Common myeloid progenitor, CD34-positive (primary cell): ENCODE data around the gene TIMM10.
"Not testable (repeated sequence)": the region's sequence is repeated elsewhere in the genome, so short reads cannot be mapped to it uniquely, and the experiment has no call there.

Experiments
- CTCF ChIA-PET: fragments of 350-600 bp; sonication (Branson Sonifier 250); formaldehyde crosslinking; loops from one replicate; lab custom pipeline; 2021; ENCODE audit warnings: antibody characterized with exemption; lab: Charles Lee
- POLR2A ChIA-PET: fragments of 350-600 bp; sonication (Branson Sonifier 250); formaldehyde crosslinking; loops from one replicate; lab custom pipeline; 2021; ENCODE audit warnings: antibody characterized with exemption; lab: Charles Lee
- DNase-seq, 3 donors: peaks; one replicate each; pipeline versions ENCODE4 v3.0.0 to v3.0.0-alpha.2; 2013
- H3K27ac ChIP-seq, 2 experiments: 1 replicate in 1 of 2; 2 replicates in 1 of 2; pipeline ENCODE4 v1.7.0; 2013; ENCODE audit warnings: inconsistent platforms in 2 of 2, low read length in 2 of 2, mild to moderate bottlenecking in 2 of 2, low read depth in 1 of 2, moderate library complexity in 1 of 2; ENCODE audit not compliant: severe bottlenecking in 2 of 2, insufficient read depth in 1 of 2, poor library complexity in 1 of 2
- H3K27me3 ChIP-seq, 5 experiments: replicated peaks in 2 of 5; 1 replicate in 3 of 5; 2 replicates in 2 of 5; pipeline versions ENCODE4 v1.6.1 to v1.7.0; 2013; ENCODE audit warnings: low read length in 4 of 5, mild to moderate bottlenecking in 2 of 5, moderate library complexity in 2 of 5, inconsistent platforms in 1 of 5; ENCODE audit not compliant: insufficient read depth in 5 of 5, control insufficient read depth in 4 of 5
- H3K36me3 ChIP-seq, 4 experiments: 1 replicate in 2 of 4; 2 replicates in 2 of 4; pipeline versions ENCODE4 v1.6.1 to v1.7.0; 2013; ENCODE audit warnings: low read length in 3 of 4, control low read depth in 1 of 4, mild to moderate bottlenecking in 1 of 4; ENCODE audit not compliant: control insufficient read depth in 4 of 4, insufficient read depth in 4 of 4
- H3K4me1 ChIP-seq, 4 experiments: 1 replicate in 3 of 4; 2 replicates in 1 of 4; pipeline versions ENCODE4 v1.6.1 to v1.7.1; 2013; ENCODE audit warnings: low read length in 3 of 4, mild to moderate bottlenecking in 3 of 4, control low read depth in 1 of 4, inconsistent platforms in 1 of 4, moderate library complexity in 1 of 4; ENCODE audit not compliant: control insufficient read depth in 4 of 4, insufficient read depth in 4 of 4; ENCODE audit errors: control extremely low read depth in 1 of 4
- H3K4me3 ChIP-seq, 7 experiments: 1 replicate in 4 of 7; 2 replicates in 3 of 7; pipeline versions ENCODE4 v1.5.1 to v1.7.0; 2013; ENCODE audit warnings: mild to moderate bottlenecking in 7 of 7, low read length in 6 of 7, moderate library complexity in 6 of 7, inconsistent platforms in 2 of 7, low read depth in 2 of 7, control low read depth in 1 of 7; ENCODE audit not compliant: insufficient read depth in 4 of 7, control insufficient read depth in 1 of 7; ENCODE audit errors: extremely low read depth in 1 of 7
- H3K9me3 ChIP-seq, 5 experiments: 1 replicate in 4 of 5; 2 replicates in 1 of 5; pipeline versions ENCODE4 v1.6.1 to v1.7.1; 2013; ENCODE audit warnings: low read length in 4 of 5, mild to moderate bottlenecking in 2 of 5, inconsistent platforms in 1 of 5, low read depth in 1 of 5, moderate library complexity in 1 of 5; ENCODE audit not compliant: control insufficient read depth in 4 of 5, insufficient read depth in 2 of 5; ENCODE audit errors: control extremely low read depth in 1 of 5
- WGBS: methylation state at CpG from one replicate; pipeline ENCODE4 v1.1.5; 2013; ENCODE audit not compliant: insufficient coverage; 5-methylcytosine and 5-hydroxymethylcytosine counted together

The TIMM10 gene

GRCh38 chr11:57534449-57534848, 3.9 kb upstream of the TIMM10 start:
- DNase-seq, POLR2A ChIA-PET, H3K4me3 ChIP-seq, H3K27ac ChIP-seq, H3K36me3 ChIP-seq, H3K9me3 ChIP-seq, H3K27me3 ChIP-seq: not testable (repeated sequence)
- CTCF ChIA-PET, result interaction anchor here (1.0 to 11.8 kb wide), 5 partner anchors 9 to 191 kb away, joined by 3 to 115 read pairs (median 4); no protein-coding TSS in a partner anchor
- H3K4me1 ChIP-seq, result peaks cover 7 to 25% (median 16%) of the 10 kb centered on the region in 4 experiments
- 98% methylated on average over 5 of the region's 7 CpGs for WGBS

DNA sequence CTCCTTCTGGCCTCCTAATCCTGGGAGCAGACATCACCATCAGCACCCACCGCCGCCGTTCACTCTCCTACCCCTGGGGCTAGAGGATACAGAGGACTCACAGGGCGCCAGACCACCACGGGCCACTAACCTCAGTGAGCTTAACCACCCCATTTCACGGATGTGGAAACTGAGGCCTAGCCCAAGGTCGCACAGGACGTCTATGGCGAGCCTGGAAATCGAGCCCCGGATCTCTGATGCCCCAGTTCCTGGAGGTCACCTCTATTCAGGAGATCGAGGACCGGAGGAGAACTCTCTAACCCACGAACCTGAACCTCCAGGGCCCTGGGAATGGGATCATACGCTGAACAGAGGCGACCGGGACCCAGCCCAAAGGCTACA, 349 bp downstream of the TIMM10 start:
- Histone ChIP-seq H3K4me1 (peaks cover 7 to 32% (median 19%) of the 10 kb centered on the region in 4 experiments), H3K4me3 (peak overlapping the region; percentile 62 to 96 (median 85)), H3K36me3 (peaks cover 3 to 31% (median 8%) of the 10 kb centered on the region in 4 experiments), H3K27ac (peak overlapping the region; percentile 67 to 88), H3K9me3 (no peaks in the 10 kb centered on the region), H3K27me3 (no peaks in the 10 kb centered on the region)
- DNase-seq, result no peak
- 1% methylated on average over 16 of the region's 17 CpGs for WGBS
- ChIA-PET POLR2A (no interaction called here), CTCF (interaction anchor here (1.6 to 11.8 kb wide), 8 partner anchors 14 to 185 kb away, joined by 4 to 410 read pairs (median 54); partner anchors contain the start of gene SLC43A1)

- Histone ChIP-seq H3K9me3 (peaks cover 0 to 2% (median 0%) of the 10 kb centered on the region in 5 experiments), H3K4me3 (no peak overlapping the region), H3K27ac (peak overlapping the region in 1 of 2 experiments; percentile 88), H3K27me3 (no peaks in the 10 kb centered on the region), H3K4me1 (peaks cover 7 to 32% (median 19%) of the 10 kb centered on the region in 4 experiments), H3K36me3 (peaks cover 3 to 35% (median 8%) of the 10 kb centered on the region in 4 experiments)
- ChIA-PET CTCF (interaction anchor here (0.8 to 11.8 kb wide), 18 partner anchors 12 to 183 kb away, joined by 3 to 410 read pairs (median 6); partner anchors contain the start of genes RTN4RL2, SLC43A1 and UBE2L6), POLR2A (no interaction called here)
- DNase-seq, result no peak
Observed at GRCh38 chr11:57529012-57529411, 1.5 kb downstream of the TIMM10 start.

DNA sequence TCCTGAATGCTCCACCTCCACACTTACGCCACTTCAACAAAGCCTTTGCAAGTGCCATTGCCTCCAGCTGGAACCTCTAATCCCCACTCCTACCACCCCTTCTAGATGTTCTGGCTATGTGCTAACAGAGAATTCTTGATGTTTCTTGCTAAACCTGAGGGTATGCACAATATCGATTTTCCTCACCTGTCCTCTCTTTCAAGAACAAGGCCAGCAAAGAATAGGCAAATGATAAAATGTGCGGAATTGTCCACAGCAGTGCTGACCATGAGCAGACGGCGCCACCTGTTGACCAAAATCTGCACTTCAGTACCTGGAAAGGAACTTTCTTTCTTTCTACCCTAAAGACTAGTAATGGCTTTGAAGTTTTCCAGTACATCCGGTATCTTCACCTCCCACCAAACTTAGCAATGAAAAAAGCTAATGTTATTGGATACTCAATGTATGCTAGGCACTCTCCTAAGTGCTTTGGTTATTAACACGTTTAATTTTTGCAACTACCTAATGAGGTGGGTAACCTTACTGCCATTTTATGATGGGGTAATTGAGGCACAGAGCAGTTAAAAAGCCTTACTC, 3.4 kb downstream of the TIMM10 start:
- Histone ChIP-seq H3K9me3 (peaks cover 0 to 2% (median 0%) of the 10 kb centered on the region in 5 experiments), H3K27me3 (no peaks in the 10 kb centered on the region), H3K4me1 (peaks cover 7 to 31% (median 19%) of the 10 kb centered on the region in 4 experiments), H3K27ac (no peak overlapping the region), H3K36me3 (peaks cover 3 to 35% (median 8%) of the 10 kb centered on the region in 4 experiments), H3K4me3 (no peak overlapping the region)
- CTCF ChIA-PET, result interaction anchor here (0.5 to 11.8 kb wide), 43 partner anchors 9 to 255 kb away, joined by 3 to 410 read pairs (median 5); partner anchors contain the start of genes P2RX3, RTN4RL2, SLC43A1 and SMTNL1
- POLR2A ChIA-PET, result no interaction called here
- 25% methylated on average over 2 of the region's 7 CpGs for WGBS
- DNase-seq, result peak; percentile 62 to 79 (median 72)

DNA sequence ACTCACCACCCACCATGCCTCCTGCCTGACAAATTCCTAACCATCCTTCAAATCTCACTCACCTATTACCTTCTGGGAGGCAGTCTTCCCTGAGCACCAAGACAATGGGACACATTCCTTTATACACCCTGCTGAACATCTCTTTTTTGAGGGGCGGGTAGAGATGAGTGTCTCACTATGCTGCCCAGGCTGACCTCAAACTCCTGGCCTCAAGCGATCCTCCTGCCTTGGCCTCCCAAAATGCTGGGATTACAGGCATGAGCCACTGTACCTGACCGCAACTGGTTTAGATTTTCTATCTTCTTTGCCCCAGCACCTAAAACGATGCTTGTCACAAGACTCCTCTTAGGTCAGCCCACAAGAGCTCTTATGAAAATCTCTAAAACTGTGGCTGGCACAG, 7.1 kb downstream of the TIMM10 start:
- ChIA-PET POLR2A (no interaction called here), CTCF (interaction anchor here (1.4 to 10.6 kb wide), 5 partner anchors 7 to 178 kb away, joined by 3 to 410 read pairs (median 99); partner anchors contain the start of gene SLC43A1)
- H3K27ac ChIP-seq, result no peak overlapping the region

GRCh38 chr11:57521116-57521515, 9.4 kb downstream of the TIMM10 start:
- H3K4me3 ChIP-seq, result no peak overlapping the region
- WGBS, result 100% methylated on average over 1 of the region's 2 CpGs
- H3K27me3 ChIP-seq, result no peaks in the 10 kb centered on the region
- peaks cover 2 to 3% (median 2%) of the 10 kb centered on the region in 4 experiments for H3K4me1 ChIP-seq
- H3K27ac ChIP-seq, result no peak overlapping the region
- peaks cover 0 to 2% (median 0%) of the 10 kb centered on the region in 5 experiments for H3K9me3 ChIP-seq
- peaks cover 0 to 7% (median 0%) of the 10 kb centered on the region in 4 experiments for H3K36me3 ChIP-seq
- no peak for DNase-seq
- ChIA-PET CTCF (interaction anchor here (1.5 to 9.1 kb wide), 3 partner anchors 6 to 28 kb away, joined by 3 to 158 read pairs (median 132); partner anchors contain the start of gene TIMM10), POLR2A (no interaction called here)

More for the DNA sequence above, 7.1 kb downstream of the TIMM10 start:
- no peaks in the 10 kb centered on the region for H3K4me1 ChIP-seq
- 92% methylated on average over 4 of the region's 4 CpGs for WGBS
- no peaks in the 10 kb centered on the region for H3K27me3 ChIP-seq
- H3K4me3 ChIP-seq, result no peak overlapping the region
- peaks cover 0 to 2% (median 0%) of the 10 kb centered on the region in 5 experiments for H3K9me3 ChIP-seq
- H3K36me3 ChIP-seq, result peaks cover 3 to 26% (median 3%) of the 10 kb centered on the region in 4 experiments
- no peak for DNase-seq

DNA sequence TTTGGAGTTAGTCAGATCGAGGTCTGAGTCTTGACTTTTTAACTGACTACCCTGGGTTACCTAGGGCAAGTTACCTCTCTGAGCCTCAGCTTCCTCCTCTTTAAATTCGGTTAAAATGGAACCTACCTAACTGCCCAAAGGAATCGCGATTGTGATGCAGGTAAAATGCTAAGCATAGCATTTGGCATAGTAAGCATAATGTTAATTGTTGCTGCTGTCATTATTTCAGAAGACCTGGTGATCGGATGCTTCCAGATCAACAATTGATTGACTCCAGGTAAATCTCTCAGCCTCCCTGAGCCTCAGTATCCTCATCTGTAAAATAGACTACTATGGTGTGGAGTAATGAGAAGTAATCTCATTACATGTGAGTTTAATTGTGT, 14.5 kb downstream of the TIMM10 start:
- peaks cover 0 to 5% (median under 1%) of the 10 kb centered on the region in 4 experiments for H3K36me3 ChIP-seq
- ChIA-PET POLR2A (interaction anchor here (0.6 kb wide), 1 partner anchor 38 kb away, joined by 3 read pairs; no protein-coding TSS in a partner anchor), CTCF (interaction anchor here (0.7 to 9.1 kb wide), 14 partner anchors 10 to 181 kb away, joined by 3 to 158 read pairs (median 6); partner anchors contain the start of genes SSRP1, TIMM10 and UBE2L6)
- H3K4me3 ChIP-seq, result peak overlapping the region; percentile 75 to 95 (median 89)
- H3K4me1 ChIP-seq, result peaks cover 4 to 32% (median 26%) of the 10 kb centered on the region in 4 experiments
- no peak for DNase-seq
- no peaks in the 10 kb centered on the region for H3K27me3 ChIP-seq
- WGBS, result 4% methylated on average over 4 of the region's 5 CpGs
- H3K9me3 ChIP-seq, result no peaks in the 10 kb centered on the region
- no peak overlapping the region for H3K27ac ChIP-seq
